ENCODE results near the gene SSB. TPM values are rescaled to one million over a fixed set of nuclear protein-coding genes. Genes with fewer than 3 reads are reported as not detected.

SSB gene
- total and polyA plus RNA-seq, 2 donors (not counting 1 experiment from before 2014, with no cell fraction given): 17.7 to 81.3 TPM

DNA sequence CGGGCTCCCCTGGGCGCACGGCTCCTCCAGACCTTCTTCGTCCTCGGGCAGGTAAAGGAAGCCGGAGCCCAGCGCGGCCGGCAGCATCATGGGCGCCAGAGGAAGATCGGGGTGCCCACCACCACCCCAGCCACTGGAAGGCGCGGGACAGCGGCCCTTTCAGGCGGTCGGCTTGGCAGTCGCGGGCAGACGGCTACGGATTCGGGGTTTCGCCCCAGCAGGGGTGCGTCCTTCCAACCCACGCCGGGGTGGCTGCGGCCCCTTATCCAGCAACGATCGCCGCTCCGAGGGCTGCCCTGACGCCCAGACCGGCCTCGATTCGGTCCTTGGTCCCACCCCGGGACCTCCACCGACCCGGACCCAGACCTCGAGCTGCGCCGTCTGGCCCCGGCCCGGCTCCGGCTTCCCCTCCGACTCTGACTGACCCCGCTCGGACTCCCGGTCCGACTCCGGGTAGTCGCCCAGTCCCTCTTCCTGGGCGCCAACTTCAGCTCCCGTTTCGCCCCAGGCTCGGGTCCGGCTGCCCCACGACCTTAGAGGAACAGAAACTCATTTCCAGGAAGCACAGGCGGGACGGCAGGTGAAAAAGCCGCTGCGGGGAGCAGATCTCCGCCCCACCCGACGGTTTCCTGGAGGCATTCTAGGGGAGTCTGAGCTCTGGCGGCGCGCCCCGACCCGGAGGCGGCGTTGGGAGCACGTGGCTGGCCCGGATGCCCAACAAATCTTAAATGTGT, 30.2 kb upstream of the SSB start:
- no peak for TF ChIP-seq CTCF (IDR thresholded peaks at IDR 0.05)
- TF ChIP-seq EZH2 (IDR thresholded peaks at IDR 0.05; ENCODE audit: borderline replicate concordance, insufficient read depth, low read depth, low read length, poor library complexity, severe bottlenecking): no peak
- no peaks in the 10 kb centered on the region for H3K9me3 Mint-ChIP-seq (ENCODE audit: insufficient read depth)
- peaks cover 16% of the 10 kb centered on the region for H3K4me1 Mint-ChIP-seq
- H3K27ac ChIP-seq (ENCODE audit: low read length in 2 of 2): no peak overlapping the region
- intact Hi-C loops (cut with micrococcal nuclease): no loop called here
- DNase-seq: peak; percentile 58
- WGBS (ENCODE audit: insufficient coverage): 39% methylated on average over 72 of the region's 72 CpGs
- H3K27ac Mint-ChIP-seq: no peak overlapping the region
- H3K9ac ChIP-seq (ENCODE audit: low read length): peak overlapping the region; percentile 53
- H3K27me3 Mint-ChIP-seq: peaks cover 20% of the 10 kb centered on the region
- POLR2A ChIA-PET: no interaction called here
- H3K9me3 ChIP-seq (ENCODE audit: control extremely low read depth in 1 of 3, control insufficient read depth in 2 of 3, insufficient read depth in 1 of 3, low read length in 2 of 3): peaks cover 0 to 13% (median 0%) of the 10 kb centered on the region in 3 donors
- H3K4me3 ChIP-seq (ENCODE audit: control extremely low read depth in 1 of 5, extremely low read depth in 1 of 5, insufficient read depth in 1 of 5, low read depth in 2 of 5, low read length in 4 of 5): peak overlapping the region in 4 of 5 experiments; percentile 24 to 45 (median 44)
- ATAC-seq (ENCODE audit: low read depth): peak; percentile 31
- H3K4me3 Mint-ChIP-seq: peak overlapping the region; percentile 78
- H3K4me2 ChIP-seq (replicated peaks; ENCODE audit: low read depth, low read length, poor library complexity, severe bottlenecking): peak overlapping the region; percentile 72
- H2AFZ ChIP-seq (ENCODE audit: insufficient read depth, low read depth, low read length, poor library complexity, severe bottlenecking): peak overlapping the region; percentile 62
- H3K27me3 ChIP-seq (replicated peaks in 1 of 4; ENCODE audit: control extremely low read depth in 1 of 4, control insufficient read depth in 3 of 4, insufficient read depth in 4 of 4, low read length in 3 of 4): peaks cover 0 to 32% (median 17%) of the 10 kb centered on the region in 4 experiments
- CTCF ChIA-PET: interaction anchor here (0.6 kb wide), 1 partner anchor 34 kb away, joined by 4 read pairs; no protein-coding TSS in a partner anchor
- peaks cover 19% of the 10 kb centered on the region in 2 donors for H3K4me1 ChIP-seq (ENCODE audit: control insufficient read depth in 2 of 2, insufficient read depth in 2 of 2, low read length in 2 of 2)
- H3K36me3 ChIP-seq (replicated peaks in 1 of 2; ENCODE audit: control extremely low read depth in 1 of 2, control insufficient read depth in 1 of 2, extremely low read depth in 1 of 2, insufficient read depth in 2 of 2, low read length in 1 of 2): no peaks in the 10 kb centered on the region
- no peaks in the 10 kb centered on the region for H3K79me2 ChIP-seq (ENCODE audit: control insufficient read depth, insufficient read depth, low read length)
- H4K20me1 ChIP-seq (ENCODE audit: control insufficient read depth, insufficient read depth, low read length, poor library complexity, severe bottlenecking): no peaks in the 10 kb centered on the region

DNA sequence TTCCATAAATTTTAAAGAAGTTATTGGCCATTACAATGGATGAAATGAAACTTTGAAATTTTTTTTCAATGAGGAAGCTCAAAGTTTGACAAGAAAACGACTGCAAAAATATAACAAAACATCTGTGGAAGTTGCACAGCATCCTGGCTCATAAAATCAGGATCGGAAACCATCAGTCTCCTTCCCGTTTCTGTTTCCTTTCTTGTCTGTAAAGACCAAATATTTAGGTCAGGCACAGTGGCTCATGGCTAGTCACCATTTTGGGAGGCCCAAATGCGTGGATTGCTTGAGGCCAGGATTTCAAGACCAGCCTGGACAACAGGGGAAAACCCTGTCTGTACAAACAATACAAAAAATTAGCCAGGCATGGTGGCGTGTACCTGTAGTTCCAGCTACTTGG, 27.6 kb upstream of the SSB start:
- CTCF ChIA-PET: interaction anchor here (1.0 kb wide), 1 partner anchor 21 kb away, joined by 3 read pairs; no protein-coding TSS in a partner anchor
- Histone ChIP-seq H3K9ac (ENCODE audit: low read length) (no peak overlapping the region), H3K9me3 (ENCODE audit: control extremely low read depth in 1 of 3, control insufficient read depth in 2 of 3, insufficient read depth in 1 of 3, low read length in 2 of 3) (peaks cover 0 to 13% (median 0%) of the 10 kb centered on the region in 3 donors), H3K36me3 (replicated peaks in 1 of 2; ENCODE audit: control extremely low read depth in 1 of 2, control insufficient read depth in 1 of 2, extremely low read depth in 1 of 2, insufficient read depth in 2 of 2, low read length in 1 of 2) (no peaks in the 10 kb centered on the region), H3K27ac (ENCODE audit: low read length in 2 of 2) (no peak overlapping the region), H3K4me2 (replicated peaks; ENCODE audit: low read depth, low read length, poor library complexity, severe bottlenecking) (no peak overlapping the region), H2AFZ (ENCODE audit: insufficient read depth, low read depth, low read length, poor library complexity, severe bottlenecking) (no peak overlapping the region), H3K4me1 (ENCODE audit: control insufficient read depth in 2 of 2, insufficient read depth in 2 of 2, low read length in 2 of 2) (peaks cover 19% of the 10 kb centered on the region in 2 donors), H3K4me3 (ENCODE audit: control extremely low read depth in 1 of 5, extremely low read depth in 1 of 5, insufficient read depth in 1 of 5, low read depth in 2 of 5, low read length in 4 of 5) (no peak overlapping the region), H4K20me1 (ENCODE audit: control insufficient read depth, insufficient read depth, low read length, poor library complexity, severe bottlenecking) (no peaks in the 10 kb centered on the region), H3K27me3 (replicated peaks in 1 of 4; ENCODE audit: control extremely low read depth in 1 of 4, control insufficient read depth in 3 of 4, insufficient read depth in 4 of 4, low read length in 3 of 4) (peaks cover 0 to 32% (median 17%) of the 10 kb centered on the region in 4 experiments), H3K79me2 (ENCODE audit: control insufficient read depth, insufficient read depth, low read length) (no peaks in the 10 kb centered on the region)
- POLR2A ChIA-PET: no interaction called here
- TF ChIP-seq EZH2 (IDR thresholded peaks at IDR 0.05; ENCODE audit: borderline replicate concordance, insufficient read depth, low read depth, low read length, poor library complexity, severe bottlenecking): no peak
- no peak for TF ChIP-seq CTCF (IDR thresholded peaks at IDR 0.05)
- Mint-ChIP-seq H3K9me3 (ENCODE audit: insufficient read depth) (no peaks in the 10 kb centered on the region), H3K4me1 (peaks cover 16% of the 10 kb centered on the region), H3K4me3 (no peak overlapping the region), H3K27ac (no peak overlapping the region), H3K27me3 (peaks cover 20% of the 10 kb centered on the region)
- ATAC-seq (ENCODE audit: low read depth): no peak
- intact Hi-C loops (cut with micrococcal nuclease): no loop called here
- 31% methylated on average over 3 of the region's 5 CpGs for WGBS (ENCODE audit: insufficient coverage)
- DNase-seq: no peak

Data from B cell (primary cell).